Measurements from ENCODE around the gene AIG1. TPM values are rescaled to one million over a fixed set of nuclear protein-coding genes. Genes with fewer than 3 reads are reported as not detected.

AIG1 gene
- total RNA-seq, 1 experiment from 2014 or later = 175 TPM

DNA sequence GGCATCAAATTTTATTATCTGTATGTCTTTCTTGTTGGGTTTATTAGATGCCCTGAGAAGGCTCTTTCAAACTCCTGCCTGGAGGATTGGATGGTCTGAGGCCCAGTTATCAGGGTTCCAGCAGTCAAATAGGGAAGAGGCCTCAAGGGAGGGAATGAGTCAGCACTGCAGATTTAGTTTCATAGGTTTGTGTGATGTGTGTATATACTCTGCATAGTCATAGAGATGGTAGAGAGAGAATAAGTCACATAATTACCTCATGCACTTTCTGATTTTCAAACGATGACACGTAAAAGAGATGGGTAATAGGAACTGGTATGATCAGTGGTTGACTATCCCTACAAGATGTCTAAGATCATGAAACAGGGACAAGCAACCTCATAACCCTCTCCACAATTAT lies 307.7 kb downstream of the AIG1 start:
- DNase-seq (ENCODE audit: low read depth) = peak; percentile 74

DNA sequence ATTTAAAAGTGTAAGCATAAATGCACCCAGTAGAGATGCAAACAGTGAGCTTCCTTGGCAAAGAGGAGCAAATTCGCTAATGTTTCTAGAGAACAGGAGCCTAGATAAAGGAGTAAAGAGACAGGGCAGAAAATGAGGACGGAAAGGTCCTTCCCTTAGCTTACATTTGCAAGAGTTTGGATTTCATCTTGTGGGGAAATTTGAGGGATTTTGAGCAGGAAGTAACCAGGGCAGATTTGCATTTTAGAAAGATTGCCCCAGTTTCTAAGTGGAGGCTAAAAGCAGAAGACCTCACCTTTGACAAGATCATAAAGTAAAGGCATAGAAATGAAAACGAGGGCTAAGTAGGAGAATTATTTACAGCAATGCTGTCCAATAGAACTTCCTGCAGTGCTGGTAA lies 309.3 kb downstream of the AIG1 start:
- DNase-seq (ENCODE audit: low read depth) = no peak

DNA sequence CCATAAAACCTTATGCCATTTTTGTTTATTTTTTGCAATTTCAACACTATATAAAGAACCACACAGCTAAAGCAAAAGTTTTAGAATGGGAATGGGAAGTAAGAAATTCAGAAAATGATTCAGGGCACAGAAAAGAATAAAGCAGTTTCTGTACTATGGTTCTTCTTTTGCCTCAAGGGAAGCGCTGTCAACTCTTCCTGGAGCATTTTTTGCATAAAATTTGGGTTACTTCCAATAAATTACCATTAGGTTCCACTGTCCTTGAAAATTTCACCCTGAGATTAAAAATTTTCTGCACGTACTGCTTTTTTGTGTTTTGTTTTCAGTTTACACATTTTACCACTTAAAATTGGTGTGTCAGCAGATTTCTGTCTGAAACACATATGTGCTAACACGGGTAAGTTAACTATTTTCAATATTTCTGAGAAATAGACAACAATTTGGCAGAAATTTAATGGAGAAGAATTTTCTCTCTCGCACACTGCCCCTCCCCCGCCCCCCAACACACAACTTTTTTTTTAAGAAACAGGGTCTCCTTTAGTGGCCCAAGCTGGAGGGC lies 310.2 kb downstream of the AIG1 start:
- no peak for DNase-seq (ENCODE audit: low read depth)

DNA sequence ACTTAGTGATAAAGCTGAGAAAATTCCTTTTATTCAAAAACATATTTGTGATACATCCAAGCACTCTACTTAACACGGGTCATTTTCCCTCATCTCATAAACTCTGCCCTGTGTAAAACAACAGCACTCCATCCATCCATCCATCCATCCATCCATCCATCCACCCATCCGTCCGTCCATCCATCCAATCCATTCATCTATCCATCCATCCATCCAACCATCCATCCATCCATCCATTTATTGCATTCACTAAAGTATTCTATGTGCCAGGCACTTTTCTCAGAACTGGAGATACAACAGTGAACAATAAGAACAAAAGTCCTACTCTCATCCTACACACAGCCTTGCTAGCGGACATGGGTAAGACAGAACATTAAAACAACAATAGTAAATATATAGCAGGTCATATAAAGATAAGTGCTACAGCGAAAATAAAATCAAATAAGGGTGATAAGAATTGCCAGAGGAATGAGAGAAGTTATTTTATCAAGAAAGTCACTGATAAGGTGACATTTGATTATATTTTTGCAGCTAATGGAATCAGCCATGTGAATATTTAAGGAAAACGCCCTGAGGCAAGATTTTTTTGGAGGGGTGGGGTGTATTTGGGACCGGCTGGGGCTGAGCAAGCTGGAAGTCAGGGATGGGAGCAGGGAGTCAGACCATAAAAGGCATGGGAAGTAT lies 311.7 kb downstream of the AIG1 start:
- no peak for DNase-seq (ENCODE audit: low read depth)

DNA sequence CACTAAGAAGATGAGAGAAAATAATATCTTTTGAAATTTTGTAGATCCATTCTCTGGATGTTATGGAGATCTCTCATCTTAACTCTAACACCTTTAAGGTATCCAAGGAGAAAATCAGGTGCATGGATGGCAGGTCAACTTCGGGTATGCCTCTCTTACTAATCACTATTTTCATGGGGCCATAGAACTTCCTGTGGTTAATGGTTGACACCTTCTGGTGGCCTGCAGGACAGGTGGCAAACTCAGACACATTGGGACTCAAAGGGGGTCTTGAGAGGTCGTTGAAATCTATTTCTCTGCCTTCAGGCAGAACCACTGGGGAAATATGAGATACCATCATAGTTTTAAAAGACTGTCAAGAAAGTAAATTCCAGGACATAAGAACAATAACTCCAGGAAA lies 313.3 kb downstream of the AIG1 start:
- DNase-seq (ENCODE audit: low read depth) = no peak

DNA sequence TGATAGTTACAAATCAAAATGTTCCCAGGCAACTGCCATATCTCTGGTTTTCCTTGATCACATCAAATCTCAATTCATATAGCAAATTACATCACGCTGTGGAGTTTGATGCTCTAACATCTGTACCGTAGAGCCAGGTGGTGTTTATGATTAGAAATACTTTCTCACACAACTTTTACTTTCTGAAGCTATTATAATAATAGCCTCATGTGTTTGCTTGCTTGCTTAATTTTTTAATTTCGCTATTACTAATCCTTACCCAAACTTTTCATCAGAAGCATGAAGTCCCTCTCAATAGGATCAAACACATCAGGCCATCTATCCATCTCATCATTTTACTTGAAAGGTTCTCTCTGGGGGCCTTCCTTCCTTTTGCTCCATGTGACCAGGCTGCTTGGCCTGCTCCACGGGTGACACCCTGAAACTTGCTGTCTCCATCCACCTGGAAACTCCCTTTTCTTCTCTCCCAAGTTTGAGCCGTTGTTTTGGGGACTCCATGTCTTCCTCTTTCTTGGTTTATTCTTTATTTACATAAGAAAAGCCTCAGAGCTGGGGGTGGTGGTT lies 314.4 kb downstream of the AIG1 start:
- no peak for DNase-seq (ENCODE audit: low read depth)

DNA sequence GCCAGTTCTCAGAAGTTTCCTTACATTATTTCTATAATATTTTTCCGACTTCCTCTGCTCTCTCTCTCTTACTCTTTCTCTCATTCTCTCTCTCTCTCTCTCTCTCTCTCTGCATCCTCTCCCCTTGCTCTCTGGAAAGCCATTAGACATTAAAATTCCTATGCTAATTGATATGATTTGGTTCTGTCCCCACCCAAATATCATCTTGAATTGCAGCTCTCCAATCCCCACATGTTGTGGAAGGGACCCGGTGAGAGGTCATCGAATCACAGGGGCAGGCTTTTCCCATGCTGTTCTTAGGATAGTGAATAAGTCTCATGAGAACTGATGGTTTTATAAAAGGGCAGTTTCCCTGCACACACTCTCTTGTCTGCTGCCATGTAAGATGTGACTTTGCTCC lies 315.7 kb downstream of the AIG1 start:
- no peak for DNase-seq (ENCODE audit: low read depth)

DNA sequence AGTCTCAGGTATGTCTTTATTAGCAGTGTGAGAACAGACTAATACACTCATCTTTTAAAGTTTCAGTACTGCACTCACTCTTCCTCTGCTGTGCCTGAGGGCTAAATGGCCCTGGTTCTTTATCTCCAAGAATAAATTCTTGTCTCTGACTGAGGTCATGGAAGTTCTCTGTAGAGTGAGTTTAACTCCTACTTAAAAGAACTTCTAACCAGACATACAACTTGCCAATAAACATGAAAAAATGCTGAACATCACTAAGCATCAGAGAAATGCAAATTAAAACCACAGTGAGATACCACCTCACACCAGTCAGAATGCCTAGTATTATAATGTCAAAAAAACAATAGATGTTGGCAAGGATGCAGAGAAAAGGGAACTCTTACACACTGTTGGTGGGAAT lies 316.2 kb downstream of the AIG1 start:
- DNase-seq (ENCODE audit: low read depth) = peak; percentile 56

DNA sequence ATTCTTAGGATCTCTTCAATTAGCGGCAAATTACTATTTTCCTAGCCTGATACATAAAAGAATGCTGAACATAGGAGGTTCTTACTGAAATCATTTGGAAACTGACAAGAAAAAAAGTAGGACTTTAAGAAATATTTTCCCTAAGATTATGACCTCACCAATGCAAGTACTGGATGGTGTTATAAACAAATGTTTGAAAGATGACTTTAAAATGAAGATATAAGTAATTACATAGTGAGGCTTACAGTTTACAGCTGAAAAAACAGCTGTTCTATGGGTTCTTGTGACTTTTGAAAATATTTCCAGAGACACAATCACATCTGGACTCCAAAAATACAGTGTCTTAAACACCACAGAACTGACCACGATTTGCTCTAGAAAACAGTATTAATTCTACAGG lies 324.9 kb downstream of the AIG1 start:
- no peak for DNase-seq (ENCODE audit: low read depth)

DNA sequence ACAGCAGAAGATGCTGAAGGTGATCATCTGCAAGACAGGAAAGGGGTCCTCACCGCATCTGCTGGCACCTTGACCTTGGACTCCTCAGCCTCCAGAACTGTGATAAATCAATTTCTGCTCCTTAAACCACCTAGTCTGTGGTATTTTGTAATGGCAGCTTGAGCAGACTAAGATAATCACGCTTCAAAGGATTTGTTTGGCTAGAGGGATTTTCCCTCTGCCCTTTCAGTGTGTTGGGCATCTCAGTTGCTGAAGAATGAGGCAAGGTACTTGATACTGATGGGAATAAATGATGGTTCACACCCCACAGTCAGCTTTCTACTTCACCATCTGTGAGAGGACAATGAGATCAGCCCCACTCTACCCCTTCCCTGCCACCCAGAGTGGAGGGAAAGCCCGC lies 329.6 kb downstream of the AIG1 start:
- no peak for DNase-seq (ENCODE audit: low read depth)

Other genes starting within 250 kb of the AIG1 start
- 7.6 and 14.6 TPM in 2 replicates for gene HIVEP2, start 115.7 kb upstream of the AIG1 start, total RNA-seq (2014; rRNA removed; shearing (Covaris generic))